Gastrocnemius medialis (tissue), 4 donors: ENCODE results near the gene TMEM178A.

ENCODE experiments used
- POLR2A ChIP-seq, 2 donors: fragments of 450-650 bp; IDR thresholded peaks; one replicate each; pipeline ENCODE4 v1.6.1; 2017; ENCODE audit warnings: antibody characterized with exemption in 2 of 2, mild to moderate bottlenecking in 2 of 2, moderate library complexity in 2 of 2
- TF ChIP-seq, protein P1 (sequence below), 5 experiments: fragments of 450-650 bp in 3 of 5; fragments of 200-600 bp in 2 of 5; sonication (generic) in 2 of 5; IDR thresholded peaks in 4 of 5; conservative IDR thresholded peaks in 1 of 5; 1 replicate in 4 of 5; 2 replicates in 1 of 5; pipeline ENCODE4 v1.5.1; 2016 to 2019; ENCODE audit warnings: antibody characterized with exemption in 5 of 5, mild to moderate bottlenecking in 3 of 5, moderate library complexity in 3 of 5

DNA sequence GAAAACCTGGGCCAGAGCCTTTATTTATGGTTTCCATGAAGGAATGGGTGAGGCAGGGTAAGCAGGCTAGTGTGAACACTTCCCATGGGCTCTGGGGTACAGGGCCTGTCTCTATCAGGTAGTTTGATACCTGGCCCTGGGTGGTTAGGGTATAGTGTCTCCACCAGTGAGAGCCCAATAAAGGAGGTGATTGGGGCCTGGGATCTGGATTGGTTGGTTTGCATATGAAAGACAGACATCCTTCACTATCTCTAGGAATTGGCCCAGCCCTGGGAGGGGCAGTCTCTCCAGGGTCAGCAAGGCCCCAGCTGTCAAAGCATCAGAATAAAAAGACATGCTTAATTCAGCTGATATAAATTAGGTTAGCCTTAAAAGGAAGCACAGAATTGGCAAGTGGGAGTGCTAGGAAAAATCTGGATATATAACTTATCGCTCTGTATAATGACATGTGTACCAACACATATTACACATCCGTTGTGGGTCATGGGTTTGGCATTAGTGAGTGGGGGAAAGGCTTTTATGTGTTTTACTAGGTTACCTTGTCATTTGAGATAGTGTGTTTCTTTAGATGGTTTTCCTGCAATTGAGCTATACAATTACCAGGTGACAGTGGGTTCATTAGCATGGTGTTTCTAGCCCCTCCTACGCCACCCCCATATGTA lies 18.5 kb upstream of the TMEM178A start:
- TF ChIP-seq, protein P1, sequence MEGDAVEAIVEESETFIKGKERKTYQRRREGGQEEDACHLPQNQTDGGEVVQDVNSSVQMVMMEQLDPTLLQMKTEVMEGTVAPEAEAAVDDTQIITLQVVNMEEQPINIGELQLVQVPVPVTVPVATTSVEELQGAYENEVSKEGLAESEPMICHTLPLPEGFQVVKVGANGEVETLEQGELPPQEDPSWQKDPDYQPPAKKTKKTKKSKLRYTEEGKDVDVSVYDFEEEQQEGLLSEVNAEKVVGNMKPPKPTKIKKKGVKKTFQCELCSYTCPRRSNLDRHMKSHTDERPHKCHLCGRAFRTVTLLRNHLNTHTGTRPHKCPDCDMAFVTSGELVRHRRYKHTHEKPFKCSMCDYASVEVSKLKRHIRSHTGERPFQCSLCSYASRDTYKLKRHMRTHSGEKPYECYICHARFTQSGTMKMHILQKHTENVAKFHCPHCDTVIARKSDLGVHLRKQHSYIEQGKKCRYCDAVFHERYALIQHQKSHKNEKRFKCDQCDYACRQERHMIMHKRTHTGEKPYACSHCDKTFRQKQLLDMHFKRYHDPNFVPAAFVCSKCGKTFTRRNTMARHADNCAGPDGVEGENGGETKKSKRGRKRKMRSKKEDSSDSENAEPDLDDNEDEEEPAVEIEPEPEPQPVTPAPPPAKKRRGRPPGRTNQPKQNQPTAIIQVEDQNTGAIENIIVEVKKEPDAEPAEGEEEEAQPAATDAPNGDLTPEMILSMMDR (IDR thresholded peaks at IDR 0.05 in 4 of 5, conservative IDR thresholded peaks at IDR 0.05 in 1 of 5) = no peak
- TF ChIP-seq POLR2A (IDR thresholded peaks at IDR 0.05) = no peak
